Hepatocyte (in vitro differentiated cells): Measurements from ENCODE around the gene USP54. TPM values are rescaled to one million over a fixed set of nuclear protein-coding genes. Genes with fewer than 3 reads are reported as not detected.

Experiments used
- DNase-seq: peaks from one replicate; pipeline ENCODE4 v3.0.0-alpha.2; 2016; ENCODE audit warnings: low spot score
- H2AFZ ChIP-seq: fragments of 200-600 bp; sonication (generic); 2 replicates; pipeline ENCODE4 v1.6.0; 2016; ENCODE audit warnings: antibody characterized with exemption, mild to moderate bottlenecking
- H3K27ac ChIP-seq: fragments of 200-600 bp; sonication (generic); 2 replicates; pipeline ENCODE4 v1.5.1; 2016; ENCODE audit warnings: mild to moderate bottlenecking
- H3K27me3 ChIP-seq: fragments of 200-600 bp; sonication (generic); 2 replicates; pipeline ENCODE4 v1.6.1; 2016
- H3K36me3 ChIP-seq: fragments of 200-600 bp; sonication (generic); replicated peaks from 2 replicates; pipeline ENCODE4 v1.5.1; 2016; ENCODE audit warnings: low read depth; ENCODE audit not compliant: insufficient read depth
- H3K4me1 ChIP-seq: fragments of 200-600 bp; sonication (generic); 2 replicates; pipeline ENCODE4 v1.5.1; 2016; ENCODE audit warnings: mild to moderate bottlenecking, moderate library complexity; ENCODE audit not compliant: insufficient read depth
- H3K4me2 ChIP-seq: fragments of 200-600 bp; sonication (generic); 2 replicates; pipeline ENCODE4 v1.6.0; 2016
- H3K4me3 ChIP-seq: fragments of 200-600 bp; sonication (generic); 2 replicates; pipeline ENCODE4 v1.5.1; 2016; ENCODE audit warnings: mild to moderate bottlenecking
- H3K79me2 ChIP-seq: fragments of 200-600 bp; sonication (generic); 2 replicates; pipeline ENCODE4 v1.6.0; 2017; ENCODE audit warnings: mild to moderate bottlenecking
- H3K9me2 ChIP-seq: fragments of 200-600 bp; sonication (generic); replicated peaks from 2 replicates; pipeline ENCODE4 v1.6.0; 2017; ENCODE audit warnings: mild to moderate bottlenecking; ENCODE audit not compliant: insufficient read depth
- H3K9me3 ChIP-seq: fragments of 200-600 bp; sonication (generic); 2 replicates; pipeline ENCODE4 v1.5.1; 2016; ENCODE audit warnings: low read depth, mild to moderate bottlenecking
- H4K20me1 ChIP-seq: fragments of 200-600 bp; sonication (generic); 2 replicates; pipeline ENCODE4 v1.6.0; 2016; ENCODE audit warnings: mild to moderate bottlenecking; ENCODE audit not compliant: insufficient read depth, poor library complexity, severe bottlenecking
- CTCF ChIP-seq: fragments of 200-600 bp; sonication (generic); IDR thresholded peaks from 2 replicates; pipeline ENCODE4 v1.5.1; 2016; ENCODE audit warnings: antibody characterized with exemption, mild to moderate bottlenecking; ENCODE audit not compliant: poor library complexity
- EZH2 ChIP-seq: fragments of 200-600 bp; sonication (generic); IDR thresholded peaks from 2 replicates; pipeline ENCODE4 v1.6.1; 2016; ENCODE audit warnings: antibody characterized with exemption, mild to moderate bottlenecking, borderline replicate concordance
- EZH2phosphoT487 ChIP-seq: fragments of 200-600 bp; sonication (generic); IDR thresholded peaks from one replicate; pipeline ENCODE4 v1.6.1; 2018; ENCODE audit warnings: antibody characterized with exemption, mild to moderate bottlenecking, low read depth, moderate library complexity; ENCODE audit not compliant: unreplicated experiment, severe bottlenecking
- WGBS: methylation state at CpG from one replicate; pipeline ENCODE4 v1.1.6; 2016; ENCODE audit warnings: low lambda C conversion rate; ENCODE audit errors: missing lambda C conversion rate; 5-methylcytosine and 5-hydroxymethylcytosine counted together
- polyA plus RNA-seq: library from polyadenylated mRNA; unstranded; fragments of >200 nt; fragmentation: Nextera tagmentation; extraction: Ambion mirVana; gene quantifications from 2 replicates; pipeline ENCODE4 v1.2.1, GENCODE V29; 2016
- total RNA-seq: library from RNA; depleted of rRNA; stranded (reverse); fragments of >200 nt; gene quantifications from 2 replicates; pipeline ENCODE4 v1.2.3, GENCODE V29; 2014

USP54 gene
- total and polyA plus RNA-seq, 2 experiments from 2014 or later: 13.2 to 61.6 TPM

DNA sequence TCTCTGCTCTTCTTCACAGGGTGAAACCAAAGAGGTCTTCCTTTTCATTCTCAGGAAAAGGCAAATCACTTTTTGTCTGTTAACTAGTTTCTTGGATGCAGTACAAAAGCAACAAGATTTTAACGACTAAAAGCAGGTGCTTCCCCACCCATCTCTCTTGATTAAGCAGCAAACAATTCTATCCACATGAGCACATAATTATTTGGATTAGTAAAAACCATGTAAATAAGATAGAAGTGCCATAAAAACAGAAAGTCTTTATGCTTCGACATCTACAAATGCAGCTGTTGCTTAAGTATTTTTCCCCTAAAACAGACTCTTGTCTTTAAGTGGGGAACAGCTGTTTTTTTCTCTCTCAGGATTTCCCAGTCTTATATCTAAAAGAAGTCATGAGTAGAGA, 37.4 kb downstream of the USP54 start:
- Histone ChIP-seq H2AFZ (no peak overlapping the region), H3K9me3 (no peaks in the 10 kb centered on the region), H3K9me2 (no peaks in the 10 kb centered on the region), H3K36me3 (no peaks in the 10 kb centered on the region), H3K27me3 (no peaks in the 10 kb centered on the region), H3K4me3 (no peak overlapping the region), H3K79me2 (peaks cover 9% of the 10 kb centered on the region), H3K4me2 (no peak overlapping the region), H4K20me1 (no peaks in the 10 kb centered on the region), H3K27ac (no peak overlapping the region), H3K4me1 (no peaks in the 10 kb centered on the region)
- no peak for DNase-seq
- WGBS: 66% methylated on average over 2 of the region's 2 CpGs
- TF ChIP-seq CTCF: no peak
- TF ChIP-seq EZH2: no peak
- no peak for TF ChIP-seq EZH2phosphoT487

DNA sequence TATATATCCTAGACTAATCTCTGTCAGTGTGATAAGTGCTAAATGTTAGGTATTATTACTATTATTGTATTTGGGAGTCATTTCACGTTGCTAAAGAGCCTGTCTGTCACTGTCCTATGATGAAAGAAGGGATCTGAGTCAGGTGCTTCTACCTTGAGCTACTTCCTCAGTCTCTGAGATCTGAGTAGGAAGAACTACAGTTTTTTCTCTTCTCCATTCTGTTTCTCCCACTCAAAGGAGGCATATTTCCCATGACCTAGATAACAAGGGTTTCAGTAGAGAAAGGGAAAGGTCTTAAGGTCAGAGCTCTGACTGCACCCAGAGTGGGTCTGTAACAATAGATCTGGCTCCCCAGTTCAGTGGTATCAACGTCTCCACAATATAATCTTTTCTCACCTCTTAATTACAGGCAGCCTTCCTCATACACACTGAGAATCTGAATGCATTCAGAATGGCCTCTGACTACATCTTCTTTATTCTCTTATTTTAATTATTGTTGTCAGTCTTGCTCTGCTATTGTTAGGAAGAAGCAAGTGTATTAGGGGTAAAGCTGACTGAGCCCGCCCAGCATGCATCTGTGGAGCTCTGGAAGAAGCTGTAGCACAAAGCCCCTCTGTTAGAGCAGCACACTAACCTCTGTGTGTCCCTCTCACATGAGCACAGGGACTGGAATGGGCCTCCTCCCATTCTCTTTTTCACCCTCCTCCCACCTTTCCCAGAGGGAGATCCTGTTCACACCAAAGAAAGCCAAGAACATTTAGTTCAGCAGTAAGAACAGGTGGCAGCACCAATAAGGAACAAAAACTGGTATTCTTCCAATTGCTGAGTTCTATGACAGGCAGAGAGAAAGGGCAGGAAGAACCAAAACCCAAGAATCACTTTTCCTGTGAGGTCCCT, 38.1 kb downstream of the USP54 start:
- H3K4me2 ChIP-seq: no peak overlapping the region
- TF ChIP-seq EZH2phosphoT487: no peak
- no peak for TF ChIP-seq CTCF
- no peak for TF ChIP-seq EZH2
- 83% methylated on average over 3 of the region's 3 CpGs for WGBS
- no peaks in the 10 kb centered on the region for H3K4me1 ChIP-seq
- no peaks in the 10 kb centered on the region for H3K9me2 ChIP-seq
- no peaks in the 10 kb centered on the region for H3K27me3 ChIP-seq
- no peaks in the 10 kb centered on the region for H4K20me1 ChIP-seq
- no peak for DNase-seq
- no peak overlapping the region for H3K4me3 ChIP-seq
- no peak overlapping the region for H3K27ac ChIP-seq
- H3K36me3 ChIP-seq: no peaks in the 10 kb centered on the region
- H3K9me3 ChIP-seq: no peaks in the 10 kb centered on the region
- H2AFZ ChIP-seq: no peak overlapping the region
- peaks cover 9% of the 10 kb centered on the region for H3K79me2 ChIP-seq

- H2AFZ ChIP-seq: no peak overlapping the region
- peaks cover 11% of the 10 kb centered on the region for H3K79me2 ChIP-seq
- H3K36me3 ChIP-seq: no peaks in the 10 kb centered on the region
- H3K9me2 ChIP-seq: no peaks in the 10 kb centered on the region
- WGBS: 100% methylated on average over 1 of the region's 1 CpG
- peaks cover 2% of the 10 kb centered on the region for H4K20me1 ChIP-seq
- no peak overlapping the region for H3K4me3 ChIP-seq
- no peak overlapping the region for H3K4me2 ChIP-seq
- H3K4me1 ChIP-seq: no peaks in the 10 kb centered on the region
- no peaks in the 10 kb centered on the region for H3K27me3 ChIP-seq
- no peak for DNase-seq
- no peaks in the 10 kb centered on the region for H3K9me3 ChIP-seq
- no peak for TF ChIP-seq EZH2
- no peak for TF ChIP-seq EZH2phosphoT487
- H3K27ac ChIP-seq: no peak overlapping the region
These were observed 39.6 kb downstream of the USP54 start for GRCh38 chr10:73551515-73551914.

DNA sequence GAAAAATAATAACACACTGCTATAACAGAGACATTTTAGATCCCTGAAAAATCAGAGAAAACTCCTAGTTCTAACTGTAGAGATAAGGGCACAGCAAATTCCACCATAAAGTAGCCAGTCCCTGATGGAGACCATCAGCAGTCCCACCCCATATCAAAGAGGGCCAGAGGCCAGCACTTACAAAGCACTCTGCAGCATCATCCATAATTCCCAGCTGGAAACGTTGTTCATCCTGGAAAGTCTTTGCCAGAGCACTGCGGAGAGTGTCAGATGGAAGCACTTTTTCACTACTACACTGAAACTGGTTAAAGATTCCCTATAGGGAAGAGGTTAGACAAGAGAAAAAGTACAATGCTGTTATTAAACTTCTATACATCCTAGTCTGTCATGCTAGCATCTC, 45.8 kb downstream of the USP54 start:
- Histone ChIP-seq H3K79me2 (peaks cover 7% of the 10 kb centered on the region), H3K4me1 (no peaks in the 10 kb centered on the region), H3K9me3 (no peaks in the 10 kb centered on the region), H3K36me3 (no peaks in the 10 kb centered on the region), H3K4me2 (no peak overlapping the region), H2AFZ (no peak overlapping the region), H3K27ac (no peak overlapping the region), H3K4me3 (no peak overlapping the region), H3K9me2 (no peaks in the 10 kb centered on the region), H4K20me1 (peaks cover 5% of the 10 kb centered on the region), H3K27me3 (no peaks in the 10 kb centered on the region)
- 91% methylated on average over 2 of the region's 2 CpGs for WGBS
- no peak for TF ChIP-seq CTCF
- TF ChIP-seq EZH2: no peak
- no peak for DNase-seq
